Measurements from ENCODE around the gene PLET1. TPM values are rescaled to one million over a fixed set of nuclear protein-coding genes. Genes with fewer than 3 reads are reported as not detected.

Gene PLET1
- total RNA-seq, 4 donors from 2014 or later = not detected

DNA sequence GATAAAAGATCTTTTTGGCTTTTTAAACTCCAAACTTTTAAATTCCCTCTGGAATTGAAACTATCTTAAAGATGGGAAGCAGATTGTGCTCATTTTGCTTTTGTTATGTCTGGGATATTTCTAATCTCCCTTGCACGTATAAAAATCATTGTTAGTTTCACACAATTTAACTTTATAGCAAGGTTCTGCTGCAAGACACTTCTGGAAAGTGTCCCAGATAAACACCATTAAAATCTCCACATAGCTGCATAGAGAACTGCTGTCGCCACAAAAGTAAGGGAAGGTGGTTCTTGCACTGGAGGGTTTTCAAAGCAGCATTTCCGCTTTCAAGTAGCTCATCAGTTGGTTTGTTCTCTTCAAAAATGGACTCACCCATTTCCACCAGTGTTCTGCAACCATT, 22.6 kb downstream of the PLET1 start:
- no peak overlapping the region for H3K4me3 ChIP-seq (ENCODE audit: low read depth, poor library complexity, severe bottlenecking)
- 83 to 94% methylated on average over 3 of the region's 3 CpGs for WGBS, 2 donors
- DNase-seq (ENCODE audit: low spot score in 2 of 2) = no peak
- TF ChIP-seq, protein P1, sequence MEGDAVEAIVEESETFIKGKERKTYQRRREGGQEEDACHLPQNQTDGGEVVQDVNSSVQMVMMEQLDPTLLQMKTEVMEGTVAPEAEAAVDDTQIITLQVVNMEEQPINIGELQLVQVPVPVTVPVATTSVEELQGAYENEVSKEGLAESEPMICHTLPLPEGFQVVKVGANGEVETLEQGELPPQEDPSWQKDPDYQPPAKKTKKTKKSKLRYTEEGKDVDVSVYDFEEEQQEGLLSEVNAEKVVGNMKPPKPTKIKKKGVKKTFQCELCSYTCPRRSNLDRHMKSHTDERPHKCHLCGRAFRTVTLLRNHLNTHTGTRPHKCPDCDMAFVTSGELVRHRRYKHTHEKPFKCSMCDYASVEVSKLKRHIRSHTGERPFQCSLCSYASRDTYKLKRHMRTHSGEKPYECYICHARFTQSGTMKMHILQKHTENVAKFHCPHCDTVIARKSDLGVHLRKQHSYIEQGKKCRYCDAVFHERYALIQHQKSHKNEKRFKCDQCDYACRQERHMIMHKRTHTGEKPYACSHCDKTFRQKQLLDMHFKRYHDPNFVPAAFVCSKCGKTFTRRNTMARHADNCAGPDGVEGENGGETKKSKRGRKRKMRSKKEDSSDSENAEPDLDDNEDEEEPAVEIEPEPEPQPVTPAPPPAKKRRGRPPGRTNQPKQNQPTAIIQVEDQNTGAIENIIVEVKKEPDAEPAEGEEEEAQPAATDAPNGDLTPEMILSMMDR (IDR thresholded peaks at IDR 0.05) = no peak
- TF ChIP-seq POLR2A (IDR thresholded peaks at IDR 0.05) = no peak
- intact Hi-C loops (cut with DNase I; ENCODE audit: low total_unique reads) = no loop called here

- TF ChIP-seq, protein P1 (IDR thresholded peaks at IDR 0.05) = no peak
- no peak for TF ChIP-seq POLR2A (IDR thresholded peaks at IDR 0.05)
- DNase-seq (ENCODE audit: low spot score in 2 of 2) = no peak
- WGBS, 2 donors = 97 to 99% methylated on average over 4 of the region's 4 CpGs
- H3K4me3 ChIP-seq (ENCODE audit: low read depth, poor library complexity, severe bottlenecking) = no peak overlapping the region
- intact Hi-C loops (cut with DNase I; ENCODE audit: low total_unique reads) = no loop called here
Observed at GRCh38 chr11:112237451-112237850, 23.2 kb downstream of the PLET1 start.

DNA sequence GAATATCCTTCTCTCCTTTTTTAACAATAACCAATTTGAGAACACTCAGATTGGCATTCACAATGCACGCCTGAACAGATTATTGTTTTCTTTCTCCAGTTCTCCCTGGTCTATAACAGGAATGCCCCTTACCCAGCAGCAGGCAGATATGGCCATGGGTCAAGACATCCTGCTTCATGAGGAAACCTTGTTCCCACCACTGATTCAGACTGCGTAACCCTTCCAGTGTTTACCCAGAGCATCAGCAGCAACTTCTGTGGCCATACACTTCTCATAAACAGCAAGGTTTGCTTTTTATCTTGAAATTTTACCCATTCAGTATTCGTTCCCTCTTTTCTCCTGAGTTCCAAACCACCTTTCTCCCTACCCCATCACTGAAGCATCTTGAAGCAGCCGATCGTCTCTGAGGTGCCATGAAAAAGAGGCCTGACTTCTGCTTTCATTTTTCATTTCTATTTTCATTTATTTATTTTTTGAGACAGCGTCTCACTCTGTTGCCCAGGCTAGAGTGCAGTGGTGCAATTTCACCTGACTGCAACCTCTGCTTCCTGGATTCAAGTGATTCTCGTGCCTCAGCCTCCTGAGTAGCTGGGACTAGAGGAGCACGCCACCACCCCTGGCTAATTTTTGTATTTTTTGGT, 24.8 kb downstream of the PLET1 start:
- intact Hi-C loops (cut with DNase I; ENCODE audit: low total_unique reads) = no loop called here
- H3K4me3 ChIP-seq (ENCODE audit: low read depth, poor library complexity, severe bottlenecking) = no peak overlapping the region
- 90 to 93% methylated on average over 8 of the region's 8 CpGs for WGBS, 2 donors
- TF ChIP-seq POLR2A (IDR thresholded peaks at IDR 0.05) = no peak
- TF ChIP-seq, protein P1 (IDR thresholded peaks at IDR 0.05) = no peak
- no peak for DNase-seq (ENCODE audit: low spot score in 2 of 2)

- TF ChIP-seq POLR2A (IDR thresholded peaks at IDR 0.05) = no peak
- TF ChIP-seq, protein P1 (IDR thresholded peaks at IDR 0.05) = no peak
- 87 to 88% methylated on average over 2 of the region's 2 CpGs for WGBS, 2 donors
- DNase-seq (ENCODE audit: low spot score in 2 of 2) = no peak
- no peak overlapping the region for H3K4me3 ChIP-seq (ENCODE audit: low read depth, poor library complexity, severe bottlenecking)
- intact Hi-C loops (cut with DNase I; ENCODE audit: low total_unique reads) = no loop called here
Observed at GRCh38 chr11:112231952-112232351, 28.7 kb downstream of the PLET1 start.

- no peak for DNase-seq (ENCODE audit: low spot score in 2 of 2)
- TF ChIP-seq POLR2A (IDR thresholded peaks at IDR 0.05) = no peak
- TF ChIP-seq, protein P1 (IDR thresholded peaks at IDR 0.05) = no peak
- intact Hi-C loops (cut with DNase I; ENCODE audit: low total_unique reads) = no loop called here
- WGBS, 2 donors = 44 to 59% methylated on average over 3 of the region's 3 CpGs
- H3K4me3 ChIP-seq (ENCODE audit: low read depth, poor library complexity, severe bottlenecking) = no peak overlapping the region
Observed at GRCh38 chr11:112229746-112230433, 30.8 kb downstream of the PLET1 start.
